ENCODE data around the gene GRIN2A.

GRIN2A gene

DNA sequence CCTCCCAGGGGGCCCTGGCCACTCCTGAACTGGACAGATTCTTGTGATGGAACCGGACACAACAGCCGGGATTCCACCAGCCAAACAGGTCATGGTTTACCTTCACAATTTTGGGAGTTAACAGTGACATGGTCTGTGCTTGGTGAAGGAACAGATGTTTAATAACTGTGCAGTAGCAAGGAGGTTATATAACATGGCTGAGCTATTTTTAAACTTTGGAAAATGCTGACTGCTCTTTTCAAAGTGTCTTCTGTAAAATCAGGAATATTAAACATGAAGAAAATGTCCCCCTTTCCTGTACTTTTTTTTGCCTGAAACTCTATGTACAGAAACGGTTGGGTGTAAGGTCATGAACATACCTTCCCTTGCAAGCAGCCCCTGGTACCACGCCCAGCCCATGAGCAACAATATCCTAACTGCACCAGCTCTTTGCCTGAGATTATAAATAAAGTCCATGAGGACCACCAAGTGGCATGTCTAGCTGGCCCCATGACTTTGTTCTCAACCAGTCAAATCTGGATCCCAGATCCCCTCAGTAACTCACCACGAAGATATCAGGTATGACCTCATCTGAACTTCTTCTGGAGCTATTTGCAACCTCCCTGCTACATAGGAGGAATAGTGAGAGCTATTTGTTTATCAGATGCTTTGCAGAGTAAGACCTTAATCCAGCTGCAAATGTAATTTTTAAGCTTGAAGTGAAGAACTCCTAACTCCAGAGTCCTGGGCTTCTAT, 249.1 kb downstream of the GRIN2A start:
- Histone ChIP-seq H3K27me3 (ENCODE audit: control insufficient read depth in 5 of 5, insufficient read depth in 4 of 5, low read length in 5 of 5) (no peaks in the 10 kb centered on the region), H3K27ac (ENCODE audit: low read depth, low read length) (no peak overlapping the region), H3K36me3 (ENCODE audit: control insufficient read depth in 5 of 5, insufficient read depth in 5 of 5, low read length in 5 of 5) (no peaks in the 10 kb centered on the region), H3K4me1 (ENCODE audit: control insufficient read depth in 5 of 5, insufficient read depth in 5 of 5, low read length in 5 of 5) (peaks cover 0 to 4% (median 0%) of the 10 kb centered on the region in 5 donors), H3K9me3 (ENCODE audit: control insufficient read depth in 5 of 5, low read length in 5 of 5) (no peaks in the 10 kb centered on the region), H3K4me3 (ENCODE audit: low read depth in 1 of 5, low read length in 5 of 5) (no peak overlapping the region), H3K9ac (ENCODE audit: low read length in 5 of 5) (no peak overlapping the region)

DNA sequence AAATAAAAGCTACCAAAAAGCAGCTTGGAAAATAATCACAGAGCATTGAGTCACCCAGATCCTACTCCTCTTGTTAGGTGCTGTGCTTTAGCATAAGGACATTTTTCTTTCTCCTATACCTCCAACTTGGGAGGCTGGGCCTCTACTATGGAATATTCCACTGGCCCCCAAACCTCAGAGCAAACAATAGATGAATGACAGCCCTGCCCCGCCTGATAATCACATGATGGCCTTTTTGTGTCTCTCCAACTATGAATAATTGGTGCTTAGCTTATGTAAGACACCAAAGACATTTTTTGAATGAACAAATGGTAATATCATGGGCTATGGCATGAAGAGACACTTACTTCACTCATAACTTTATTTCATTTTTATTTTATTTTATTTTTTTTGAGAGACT, 250.2 kb downstream of the GRIN2A start:
- Histone ChIP-seq H3K9ac (ENCODE audit: low read length in 5 of 5) (no peak overlapping the region), H3K9me3 (ENCODE audit: control insufficient read depth in 5 of 5, low read length in 5 of 5) (no peaks in the 10 kb centered on the region)

DNA sequence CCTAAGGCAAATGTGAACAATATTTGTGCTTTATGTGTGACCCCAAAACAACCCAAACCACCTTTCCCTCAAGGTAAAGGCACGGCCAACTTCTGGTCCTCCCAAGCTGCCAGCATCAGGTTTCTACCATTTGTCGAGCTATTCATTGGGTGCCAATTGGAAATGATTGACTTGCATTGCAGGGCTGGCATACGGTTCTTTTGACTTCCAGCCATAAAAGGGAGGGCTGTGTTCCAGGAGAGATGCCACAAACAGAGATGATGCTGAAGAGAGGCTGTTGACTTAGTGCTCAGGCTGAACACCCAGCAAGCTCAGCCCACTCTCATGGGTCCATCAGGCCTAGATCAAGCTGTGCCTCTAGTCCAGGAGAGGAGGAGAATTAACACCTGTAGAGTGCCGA, 252.4 kb downstream of the GRIN2A start:
- Histone ChIP-seq H3K27ac (ENCODE audit: low read depth, low read length) (no peak overlapping the region), H3K4me3 (ENCODE audit: low read depth in 1 of 5, low read length in 5 of 5) (no peak overlapping the region), H3K27me3 (ENCODE audit: control insufficient read depth in 5 of 5, insufficient read depth in 4 of 5, low read length in 5 of 5) (no peaks in the 10 kb centered on the region), H3K9ac (ENCODE audit: low read length in 5 of 5) (no peak overlapping the region), H3K36me3 (ENCODE audit: control insufficient read depth in 5 of 5, insufficient read depth in 5 of 5, low read length in 5 of 5) (no peaks in the 10 kb centered on the region), H3K9me3 (ENCODE audit: control insufficient read depth in 5 of 5, low read length in 5 of 5) (no peaks in the 10 kb centered on the region), H3K4me1 (ENCODE audit: control insufficient read depth in 5 of 5, insufficient read depth in 5 of 5, low read length in 5 of 5) (peaks cover 0 to 6% (median 3%) of the 10 kb centered on the region in 5 donors)

More for the DNA sequence above, 250.2 kb downstream of the GRIN2A start:
- Histone ChIP-seq H3K27me3 (ENCODE audit: control insufficient read depth in 5 of 5, insufficient read depth in 4 of 5, low read length in 5 of 5) (no peaks in the 10 kb centered on the region), H3K4me3 (ENCODE audit: low read depth in 1 of 5, low read length in 5 of 5) (no peak overlapping the region), H3K27ac (ENCODE audit: low read depth, low read length) (no peak overlapping the region), H3K4me1 (ENCODE audit: control insufficient read depth in 5 of 5, insufficient read depth in 5 of 5, low read length in 5 of 5) (peaks cover 0 to 6% (median 4%) of the 10 kb centered on the region in 5 donors), H3K36me3 (ENCODE audit: control insufficient read depth in 5 of 5, insufficient read depth in 5 of 5, low read length in 5 of 5) (no peaks in the 10 kb centered on the region)

DNA sequence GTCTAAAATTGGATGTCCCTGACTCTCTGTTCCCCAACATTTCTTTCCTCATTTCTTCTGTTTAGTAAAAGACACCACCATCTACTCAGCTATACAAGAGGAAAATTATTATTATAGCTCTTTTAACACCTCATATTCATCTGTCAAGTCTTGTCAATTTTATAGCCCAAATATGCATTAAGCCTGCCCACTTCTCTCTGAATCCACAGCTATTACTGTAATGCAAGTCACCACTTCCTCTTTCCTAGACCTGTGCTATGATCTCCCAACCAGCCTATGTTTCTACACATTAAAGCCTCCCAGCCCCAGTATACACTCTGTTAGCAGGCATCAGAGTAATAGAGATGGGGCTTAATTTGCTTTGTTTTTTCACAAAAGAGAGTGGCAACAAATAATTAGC, 252.9 kb downstream of the GRIN2A start:
- no peaks in the 10 kb centered on the region for H3K9me3 ChIP-seq (ENCODE audit: control insufficient read depth in 5 of 5, low read length in 5 of 5)
- H3K4me1 ChIP-seq (ENCODE audit: control insufficient read depth in 5 of 5, insufficient read depth in 5 of 5, low read length in 5 of 5) = peaks cover 0 to 6% (median 0%) of the 10 kb centered on the region in 5 donors
- H3K36me3 ChIP-seq (ENCODE audit: control insufficient read depth in 5 of 5, insufficient read depth in 5 of 5, low read length in 5 of 5) = no peaks in the 10 kb centered on the region
- no peak overlapping the region for H3K4me3 ChIP-seq (ENCODE audit: low read depth in 1 of 5, low read length in 5 of 5)
- H3K27ac ChIP-seq (ENCODE audit: low read depth, low read length) = no peak overlapping the region
- no peak overlapping the region for H3K9ac ChIP-seq (ENCODE audit: low read length in 5 of 5)
- H3K27me3 ChIP-seq (ENCODE audit: control insufficient read depth in 5 of 5, insufficient read depth in 4 of 5, low read length in 5 of 5) = no peaks in the 10 kb centered on the region

DNA sequence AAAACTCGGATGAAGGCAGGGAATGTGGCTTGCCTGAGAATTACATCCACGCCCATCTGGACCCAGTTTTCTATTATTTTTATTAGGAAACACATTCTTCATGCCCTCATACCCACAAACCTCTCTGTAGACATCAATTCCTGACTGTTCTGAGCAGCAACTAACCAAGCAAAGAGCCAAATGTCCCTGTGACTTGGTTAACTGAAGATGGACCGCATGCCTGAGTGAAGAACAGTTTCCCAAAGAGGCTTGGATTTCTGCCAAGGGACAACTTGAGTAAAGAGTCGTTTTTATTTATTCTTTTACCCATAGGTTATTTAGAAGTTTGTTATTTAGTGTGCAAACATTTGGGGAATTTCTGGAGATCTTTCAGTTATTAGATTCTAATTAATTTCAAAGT, 259.8 kb downstream of the GRIN2A start:
- H3K27ac ChIP-seq (ENCODE audit: low read depth, low read length) = no peak overlapping the region
- no peak overlapping the region for H3K9ac ChIP-seq (ENCODE audit: low read length in 5 of 5)
- no peaks in the 10 kb centered on the region for H3K9me3 ChIP-seq (ENCODE audit: control insufficient read depth in 5 of 5, low read length in 5 of 5)
- no peaks in the 10 kb centered on the region for H3K27me3 ChIP-seq (ENCODE audit: control insufficient read depth in 5 of 5, insufficient read depth in 4 of 5, low read length in 5 of 5)
- H3K4me3 ChIP-seq (ENCODE audit: low read depth in 1 of 5, low read length in 5 of 5) = no peak overlapping the region
- no peaks in the 10 kb centered on the region for H3K36me3 ChIP-seq (ENCODE audit: control insufficient read depth in 5 of 5, insufficient read depth in 5 of 5, low read length in 5 of 5)
- H3K4me1 ChIP-seq (ENCODE audit: control insufficient read depth in 5 of 5, insufficient read depth in 5 of 5, low read length in 5 of 5) = peaks cover 0 to 3% (median 0%) of the 10 kb centered on the region in 5 donors

DNA sequence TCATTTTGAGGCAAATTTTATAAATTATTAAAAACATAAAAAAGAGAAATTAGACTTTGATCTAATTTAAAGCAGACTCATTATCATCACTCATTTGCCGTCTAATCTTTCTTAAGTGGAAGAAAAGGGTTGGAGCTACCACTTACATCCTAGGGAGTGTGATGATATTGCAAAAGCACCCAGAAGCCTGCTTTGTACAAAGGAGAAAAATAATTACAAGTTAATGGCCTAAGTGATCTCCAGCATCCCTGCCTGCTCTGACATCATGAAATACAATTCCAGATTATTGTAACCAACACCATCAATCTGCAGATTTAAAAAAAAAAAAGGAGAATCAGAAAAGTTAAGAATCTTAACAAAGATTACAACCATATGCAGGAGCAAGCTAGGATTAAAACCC, 260.2 kb downstream of the GRIN2A start:
- Histone ChIP-seq H3K9me3 (ENCODE audit: control insufficient read depth in 5 of 5, low read length in 5 of 5) (no peaks in the 10 kb centered on the region), H3K4me1 (ENCODE audit: control insufficient read depth in 5 of 5, insufficient read depth in 5 of 5, low read length in 5 of 5) (peaks cover 0 to under 1% (median 0%) of the 10 kb centered on the region in 5 donors), H3K4me3 (ENCODE audit: low read depth in 1 of 5, low read length in 5 of 5) (no peak overlapping the region), H3K27ac (ENCODE audit: low read depth, low read length) (no peak overlapping the region), H3K9ac (ENCODE audit: low read length in 5 of 5) (no peak overlapping the region), H3K27me3 (ENCODE audit: control insufficient read depth in 5 of 5, insufficient read depth in 4 of 5, low read length in 5 of 5) (no peaks in the 10 kb centered on the region), H3K36me3 (ENCODE audit: control insufficient read depth in 5 of 5, insufficient read depth in 5 of 5, low read length in 5 of 5) (no peaks in the 10 kb centered on the region)

DNA sequence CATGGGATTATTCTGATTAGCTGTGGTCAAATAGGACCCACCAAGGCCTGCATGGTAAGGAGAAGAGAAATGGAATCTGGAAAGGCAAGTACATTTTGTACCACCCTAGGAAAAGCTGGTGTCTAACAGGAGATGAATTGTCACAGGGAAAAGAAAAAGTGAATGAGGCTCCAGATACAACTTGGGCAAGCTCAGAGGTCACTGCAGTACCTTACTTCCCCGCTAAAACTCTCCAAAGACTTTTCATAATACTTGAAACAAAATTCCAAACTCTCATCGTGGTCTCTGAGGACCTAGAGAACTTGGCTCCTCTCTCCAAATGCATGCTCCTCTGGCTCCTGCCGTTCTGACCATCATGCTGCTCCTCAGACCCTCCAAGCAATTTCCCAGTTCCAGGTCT, 262.8 kb downstream of the GRIN2A start:
- H3K36me3 ChIP-seq (ENCODE audit: control insufficient read depth in 5 of 5, insufficient read depth in 5 of 5, low read length in 5 of 5) = no peaks in the 10 kb centered on the region
- no peak overlapping the region for H3K9ac ChIP-seq (ENCODE audit: low read length in 5 of 5)
- no peak overlapping the region for H3K4me3 ChIP-seq (ENCODE audit: low read depth in 1 of 5, low read length in 5 of 5)
- H3K9me3 ChIP-seq (ENCODE audit: control insufficient read depth in 5 of 5, low read length in 5 of 5) = no peaks in the 10 kb centered on the region
- H3K4me1 ChIP-seq (ENCODE audit: control insufficient read depth in 5 of 5, insufficient read depth in 5 of 5, low read length in 5 of 5) = no peaks in the 10 kb centered on the region
- H3K27me3 ChIP-seq (ENCODE audit: control insufficient read depth in 5 of 5, insufficient read depth in 4 of 5, low read length in 5 of 5) = no peaks in the 10 kb centered on the region
- no peak overlapping the region for H3K27ac ChIP-seq (ENCODE audit: low read depth, low read length)

DNA sequence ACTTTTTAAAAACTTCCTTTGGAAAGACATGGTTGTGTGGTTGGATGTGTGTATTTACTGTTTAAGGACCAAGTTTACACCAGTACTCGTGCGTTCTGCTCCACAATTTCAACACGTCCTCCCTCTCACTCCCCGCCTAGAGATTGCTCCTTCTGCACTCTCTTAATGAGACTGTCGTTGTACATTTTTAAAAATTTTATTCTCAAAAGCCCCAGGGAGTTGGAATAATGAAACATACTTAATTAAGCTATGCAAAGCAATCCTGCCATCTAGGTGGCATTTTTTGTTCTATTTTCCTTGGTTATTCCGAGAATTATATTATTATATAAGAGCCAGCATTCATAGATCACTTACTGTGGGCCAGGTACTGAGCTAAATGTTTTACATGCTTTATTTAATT, 264.5 kb downstream of the GRIN2A start:
- H3K27me3 ChIP-seq (ENCODE audit: control insufficient read depth in 5 of 5, insufficient read depth in 4 of 5, low read length in 5 of 5) = no peaks in the 10 kb centered on the region
- no peaks in the 10 kb centered on the region for H3K9me3 ChIP-seq (ENCODE audit: control insufficient read depth in 5 of 5, low read length in 5 of 5)
- no peak overlapping the region for H3K27ac ChIP-seq (ENCODE audit: low read depth, low read length)
- H3K4me3 ChIP-seq (ENCODE audit: low read depth in 1 of 5, low read length in 5 of 5) = no peak overlapping the region
- no peak overlapping the region for H3K9ac ChIP-seq (ENCODE audit: low read length in 5 of 5)
- H3K36me3 ChIP-seq (ENCODE audit: control insufficient read depth in 5 of 5, insufficient read depth in 5 of 5, low read length in 5 of 5) = no peaks in the 10 kb centered on the region
- no peaks in the 10 kb centered on the region for H3K4me1 ChIP-seq (ENCODE audit: control insufficient read depth in 5 of 5, insufficient read depth in 5 of 5, low read length in 5 of 5)

DNA sequence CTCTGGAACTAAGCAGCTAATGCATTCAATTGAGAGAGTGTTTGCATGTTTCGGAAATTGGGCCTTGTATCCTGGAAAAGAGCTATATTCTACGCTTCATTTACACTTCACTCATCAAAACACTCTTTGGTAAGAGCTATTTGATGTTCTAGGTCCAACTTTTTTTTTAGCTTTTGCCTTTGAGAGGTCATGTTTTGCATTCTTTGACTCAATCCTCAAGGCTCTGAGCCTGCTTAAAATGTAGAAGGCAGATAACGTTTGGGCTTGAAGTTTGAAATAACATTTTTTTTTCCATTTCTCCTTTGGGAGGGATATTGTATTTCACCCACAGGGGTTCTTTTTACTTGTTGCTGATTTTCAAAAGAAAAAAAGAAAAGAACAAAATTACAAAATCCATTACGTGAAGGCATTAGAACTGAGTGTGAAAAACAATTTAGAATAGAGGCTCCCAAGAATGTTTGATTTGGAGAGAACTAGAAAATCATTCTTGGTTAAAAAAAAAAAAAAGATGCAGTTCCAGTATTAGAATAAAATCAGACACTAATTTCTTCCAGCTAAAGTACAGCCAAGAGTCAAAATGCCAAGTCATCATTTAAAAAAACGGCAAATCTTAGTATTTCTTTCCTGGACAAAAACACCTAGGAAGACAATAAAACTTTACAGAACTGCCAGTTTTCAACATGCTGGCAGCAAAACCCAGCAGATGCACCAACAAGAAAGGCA, 268.5 kb downstream of the GRIN2A start:
- Histone ChIP-seq H3K27ac (ENCODE audit: low read depth, low read length) (no peak overlapping the region), H3K9ac (ENCODE audit: low read length in 5 of 5) (no peak overlapping the region), H3K4me3 (ENCODE audit: low read depth in 1 of 5, low read length in 5 of 5) (no peak overlapping the region)

DNA sequence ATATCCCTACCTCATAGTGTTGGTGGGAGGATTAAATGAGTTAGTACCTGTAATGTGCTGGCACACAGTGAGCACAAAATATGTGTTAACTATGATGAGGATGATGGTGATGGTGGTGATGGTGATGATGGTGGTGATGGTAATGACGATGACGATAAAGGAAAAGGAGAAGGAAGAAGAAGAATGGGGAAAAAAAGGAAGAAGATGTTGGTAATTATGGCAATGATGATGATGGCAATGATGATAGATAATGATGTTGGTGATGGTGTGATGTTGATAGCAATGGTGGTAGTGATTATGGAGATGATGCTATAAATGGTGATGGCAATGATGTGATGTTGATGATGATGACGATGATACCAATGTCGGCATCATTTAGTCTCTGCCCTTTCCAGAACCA, 270.2 kb downstream of the GRIN2A start:
- no peak overlapping the region for H3K9ac ChIP-seq (ENCODE audit: low read length in 5 of 5)
- no peaks in the 10 kb centered on the region for H3K27me3 ChIP-seq (ENCODE audit: control insufficient read depth in 5 of 5, insufficient read depth in 4 of 5, low read length in 5 of 5)
- H3K27ac ChIP-seq (ENCODE audit: low read depth, low read length) = no peak overlapping the region
- H3K36me3 ChIP-seq (ENCODE audit: control insufficient read depth in 5 of 5, insufficient read depth in 5 of 5, low read length in 5 of 5) = no peaks in the 10 kb centered on the region
- H3K9me3 ChIP-seq (ENCODE audit: control insufficient read depth in 5 of 5, low read length in 5 of 5) = no peaks in the 10 kb centered on the region
- no peak overlapping the region for H3K4me3 ChIP-seq (ENCODE audit: low read depth in 1 of 5, low read length in 5 of 5)
- no peaks in the 10 kb centered on the region for H3K4me1 ChIP-seq (ENCODE audit: control insufficient read depth in 5 of 5, insufficient read depth in 5 of 5, low read length in 5 of 5)

More for the DNA sequence above, 268.5 kb downstream of the GRIN2A start:
- Histone ChIP-seq H3K27me3 (ENCODE audit: control insufficient read depth in 5 of 5, insufficient read depth in 4 of 5, low read length in 5 of 5) (no peaks in the 10 kb centered on the region), H3K36me3 (ENCODE audit: control insufficient read depth in 5 of 5, insufficient read depth in 5 of 5, low read length in 5 of 5) (no peaks in the 10 kb centered on the region), H3K4me1 (ENCODE audit: control insufficient read depth in 5 of 5, insufficient read depth in 5 of 5, low read length in 5 of 5) (no peaks in the 10 kb centered on the region), H3K9me3 (ENCODE audit: control insufficient read depth in 5 of 5, low read length in 5 of 5) (no peaks in the 10 kb centered on the region)

Data from subcutaneous abdominal adipose tissue (tissue), 5 donors.